GM23338 (cell line): ENCODE measurements around the gene PDCD10. TPM values are rescaled to one million over a fixed set of nuclear protein-coding genes. Genes with fewer than 3 reads are reported as not detected.

ENCODE experiments used
- ATAC-seq: fragments of 200-7000 bp; cut with Tn5 transposase; 3 replicates; pipeline ENCODE4 v1.9.1; 2020
- DNase-seq: peaks from one replicate; pipeline ENCODE4 v3.0.0-alpha.2; 2015; ENCODE audit warnings: low spot score
- H2AFZ ChIP-seq: fragments of 200-600 bp; sonication (generic); 2 replicates; pipeline ENCODE4 v1.8.0; 2016; ENCODE audit warnings: antibody characterized with exemption, mild to moderate bottlenecking, moderate library complexity
- H3F3A ChIP-seq: fragments of 200-600 bp; sonication (generic); replicated peaks from 2 replicates; pipeline ENCODE4 v1.8.0; 2017; ENCODE audit warnings: antibody characterized with exemption, mixed run types, low read depth
- H3K27ac ChIP-seq: fragments of 200-600 bp; sonication (generic); 2 replicates; pipeline ENCODE4 v1.6.1; 2016; ENCODE audit warnings: low read depth
- H3K27me3 ChIP-seq: fragments of 200-600 bp; sonication (generic); 2 replicates; pipeline ENCODE4 v1.8.0; 2016; ENCODE audit warnings: mild to moderate bottlenecking, mixed run types, moderate library complexity; ENCODE audit not compliant: insufficient read depth
- H3K36me3 ChIP-seq: fragments of 200-600 bp; sonication (generic); 2 replicates; pipeline ENCODE4 v1.8.0; 2016; ENCODE audit warnings: mild to moderate bottlenecking; ENCODE audit not compliant: insufficient read depth
- H3K4me1 ChIP-seq: fragments of 200-600 bp; sonication (generic); 2 replicates; pipeline ENCODE4 v1.8.0; 2016; ENCODE audit warnings: mild to moderate bottlenecking, moderate library complexity; ENCODE audit not compliant: insufficient read depth
- H3K4me2 ChIP-seq: fragments of 200-600 bp; sonication (generic); 2 replicates; pipeline ENCODE4 v1.7.1; 2017; ENCODE audit warnings: mixed run types
- H3K4me3 ChIP-seq: fragments of 200-600 bp; sonication (generic); 2 replicates; pipeline ENCODE4 v1.6.1; 2016; ENCODE audit warnings: mixed run types
- H3K79me2 ChIP-seq: fragments of 200-600 bp; sonication (generic); replicated peaks from 2 replicates; pipeline ENCODE4 v1.8.0; 2017; ENCODE audit warnings: mild to moderate bottlenecking; ENCODE audit not compliant: insufficient read depth
- H3K9me2 ChIP-seq: fragments of 200-600 bp; sonication (generic); 2 replicates; pipeline ENCODE4 v1.8.0; 2017; ENCODE audit not compliant: insufficient read depth
- H4K20me1 ChIP-seq: fragments of 200-600 bp; sonication (generic); replicated peaks from 2 replicates; pipeline ENCODE4 v1.8.0; 2017; ENCODE audit warnings: mild to moderate bottlenecking; ENCODE audit not compliant: insufficient read depth
- H3K27ac Mint-ChIP-seq: 2 replicates; pipeline ENCODE4 v1.8.0; 2020; ENCODE audit warnings: inconsistent platforms, mild to moderate bottlenecking, moderate library complexity, mixed read lengths
- H3K27me3 Mint-ChIP-seq: 3 replicates; pipeline ENCODE4 v1.8.0; 2022; ENCODE audit warnings: low read depth, mild to moderate bottlenecking, moderate library complexity, mixed read lengths, inconsistent platforms; ENCODE audit not compliant: insufficient read depth, poor library complexity
- H3K36me3 Mint-ChIP-seq: 3 replicates; pipeline ENCODE4 v1.8.0; 2021; ENCODE audit warnings: low read depth, mild to moderate bottlenecking, inconsistent platforms, moderate library complexity, mixed read lengths
- H3K4me1 Mint-ChIP-seq: 3 replicates; pipeline ENCODE4 v1.8.0; 2020; ENCODE audit warnings: mild to moderate bottlenecking, inconsistent platforms, mixed read lengths
- H3K4me3 Mint-ChIP-seq: 3 replicates; pipeline ENCODE4 v1.8.0; 2021; ENCODE audit warnings: moderate library complexity, mild to moderate bottlenecking, inconsistent platforms, mixed read lengths
- H3K9me3 Mint-ChIP-seq: 3 replicates; pipeline ENCODE4 v1.8.0; 2020; ENCODE audit warnings: moderate library complexity, mild to moderate bottlenecking, inconsistent platforms, mixed read lengths
- CREB1 ChIP-seq: fragments of 250-450 bp; sonication (Bioruptor Pico); IDR thresholded peaks from 2 replicates; pipeline ENCODE4 v1.5.0; 2020; ENCODE audit warnings: low read depth, mild to moderate bottlenecking, moderate library complexity
- CTCF ChIP-seq, 2 experiments: fragments of 200-600 bp in 1 of 2; sonication (generic) in 1 of 2; conservative IDR thresholded peaks; 2 replicates each; pipeline versions ENCODE4 v1.5.1 to v1.6.1; 2016 to 2017; ENCODE audit warnings: antibody characterized with exemption in 2 of 2, low read depth in 2 of 2, mild to moderate bottlenecking in 2 of 2, moderate library complexity in 1 of 2
- EZH2 ChIP-seq: fragments of 200-600 bp; sonication (generic); IDR thresholded peaks from one replicate; pipeline ENCODE4 v1.8.0; 2017; ENCODE audit warnings: antibody characterized with exemption, mild to moderate bottlenecking, low read depth; ENCODE audit not compliant: unreplicated experiment
- EZH2phosphoT487 ChIP-seq: fragments of 200-600 bp; sonication (generic); IDR thresholded peaks from one replicate; pipeline ENCODE4 v1.8.1; 2018; ENCODE audit warnings: antibody characterized with exemption; ENCODE audit not compliant: unreplicated experiment
- JUNB ChIP-seq: IDR thresholded peaks from one replicate; pipeline ENCODE4 v1.6.1; 2016; ENCODE audit warnings: antibody characterized with exemption; ENCODE audit not compliant: unreplicated experiment
- NANOG ChIP-seq: IDR thresholded peaks from 2 replicates; pipeline ENCODE4 v1.6.1; 2016; ENCODE audit warnings: antibody characterized with exemption, borderline replicate concordance
- POLR2AphosphoS5 ChIP-seq: IDR thresholded peaks from 2 replicates; pipeline ENCODE4 v1.6.1; 2016; ENCODE audit warnings: antibody characterized with exemption, low read depth
- STAT1 ChIP-seq: IDR thresholded peaks from one replicate; pipeline ENCODE4 v1.6.1; 2016; ENCODE audit warnings: antibody characterized with exemption; ENCODE audit not compliant: unreplicated experiment
- ZNF114 ChIP-seq: fragments of 250-450 bp; sonication (Bioruptor Pico); IDR thresholded peaks from 2 replicates; pipeline ENCODE4 v1.5.0; 2020; ENCODE audit warnings: mild to moderate bottlenecking, moderate library complexity
- ZNF331 ChIP-seq: fragments of 250-450 bp; sonication (Bioruptor Pico); IDR thresholded peaks from 2 replicates; pipeline ENCODE4 v1.5.0; 2020; ENCODE audit warnings: low read depth, mild to moderate bottlenecking, moderate library complexity
- polyA plus RNA-seq: library from polyadenylated mRNA; unstranded; fragments of >200 nt; fragmentation: Nextera tagmentation; extraction: Ambion mirVana; gene quantifications from 2 replicates; pipeline ENCODE4 v1.2.1, GENCODE V29; 2016
- total RNA-seq: library from RNA; depleted of rRNA; stranded (reverse); fragments of >200 nt; shearing (Covaris generic); gene quantifications from 2 replicates; pipeline ENCODE4 v1.2.3, GENCODE V29; 2014
- TF ChIP-seq, protein P1 (sequence below): IDR thresholded peaks from one replicate; pipeline ENCODE4 v1.6.1; 2018; ENCODE audit warnings: antibody characterized with exemption; ENCODE audit not compliant: unreplicated experiment
- TF ChIP-seq, protein P2 (sequence below): IDR thresholded peaks from 2 replicates; pipeline ENCODE4 v1.6.1; 2016; ENCODE audit warnings: antibody characterized with exemption
- TF ChIP-seq, protein P3 (sequence below): fragments of 250-450 bp; sonication (Bioruptor Pico); IDR thresholded peaks from 2 replicates; pipeline ENCODE4 v1.5.0; 2020; ENCODE audit warnings: mild to moderate bottlenecking, moderate library complexity

Gene PDCD10
- total and polyA plus RNA-seq, 2 experiments from 2014 or later: 95.2 to 125 TPM

DNA sequence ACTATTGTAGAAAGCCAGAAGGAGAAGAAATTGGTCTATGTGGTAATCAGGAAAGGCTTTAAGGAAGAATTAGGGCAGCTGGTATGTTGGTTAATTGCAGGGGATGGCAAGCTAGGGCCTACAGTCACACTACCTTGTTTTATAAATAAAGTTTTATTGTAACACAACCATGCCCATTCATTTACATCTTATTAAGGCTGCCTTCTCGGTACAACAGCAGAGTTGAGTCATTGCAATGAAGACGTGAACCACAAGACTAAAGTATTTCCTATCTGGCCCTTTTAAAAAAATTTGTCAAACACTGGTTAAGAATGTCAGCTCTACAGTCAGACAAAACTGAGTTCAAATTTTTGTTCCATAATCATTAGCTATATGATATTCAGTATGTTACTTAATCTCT is 9.1 kb upstream of the PDCD10 start:
- DNase-seq (no peak), ATAC-seq (no peak)
- Mint-ChIP-seq H3K4me3 (no peak overlapping the region), H3K27ac (no peak overlapping the region), H3K36me3 (no peaks in the 10 kb centered on the region), H3K27me3 (no peaks in the 10 kb centered on the region), H3K4me1 (peaks cover 4% of the 10 kb centered on the region; the same call in 2 of the 3 replicates), H3K9me3 (no peaks in the 10 kb centered on the region)
- Histone ChIP-seq H3K9me2 (no peaks in the 10 kb centered on the region), H3K4me3 (no peak overlapping the region), H2AFZ (no peak overlapping the region), H3K79me2 (peaks cover 36% of the 10 kb centered on the region; the same call in 1 of the 2 replicates), H3K4me1 (no peaks in the 10 kb centered on the region), H3K4me2 (no peak overlapping the region), H3K27me3 (no peaks in the 10 kb centered on the region), H3K36me3 (no peaks in the 10 kb centered on the region), H3K27ac (no peak overlapping the region), H4K20me1 (no peaks in the 10 kb centered on the region), H3F3A (no peaks in the 10 kb centered on the region)
- no peak for TF ChIP-seq POLR2AphosphoS5
- TF ChIP-seq ZNF114 (CRISPR knock-in tag): no peak
- no peak for TF ChIP-seq EZH2
- no peak for TF ChIP-seq NANOG
- TF ChIP-seq, protein P1, sequence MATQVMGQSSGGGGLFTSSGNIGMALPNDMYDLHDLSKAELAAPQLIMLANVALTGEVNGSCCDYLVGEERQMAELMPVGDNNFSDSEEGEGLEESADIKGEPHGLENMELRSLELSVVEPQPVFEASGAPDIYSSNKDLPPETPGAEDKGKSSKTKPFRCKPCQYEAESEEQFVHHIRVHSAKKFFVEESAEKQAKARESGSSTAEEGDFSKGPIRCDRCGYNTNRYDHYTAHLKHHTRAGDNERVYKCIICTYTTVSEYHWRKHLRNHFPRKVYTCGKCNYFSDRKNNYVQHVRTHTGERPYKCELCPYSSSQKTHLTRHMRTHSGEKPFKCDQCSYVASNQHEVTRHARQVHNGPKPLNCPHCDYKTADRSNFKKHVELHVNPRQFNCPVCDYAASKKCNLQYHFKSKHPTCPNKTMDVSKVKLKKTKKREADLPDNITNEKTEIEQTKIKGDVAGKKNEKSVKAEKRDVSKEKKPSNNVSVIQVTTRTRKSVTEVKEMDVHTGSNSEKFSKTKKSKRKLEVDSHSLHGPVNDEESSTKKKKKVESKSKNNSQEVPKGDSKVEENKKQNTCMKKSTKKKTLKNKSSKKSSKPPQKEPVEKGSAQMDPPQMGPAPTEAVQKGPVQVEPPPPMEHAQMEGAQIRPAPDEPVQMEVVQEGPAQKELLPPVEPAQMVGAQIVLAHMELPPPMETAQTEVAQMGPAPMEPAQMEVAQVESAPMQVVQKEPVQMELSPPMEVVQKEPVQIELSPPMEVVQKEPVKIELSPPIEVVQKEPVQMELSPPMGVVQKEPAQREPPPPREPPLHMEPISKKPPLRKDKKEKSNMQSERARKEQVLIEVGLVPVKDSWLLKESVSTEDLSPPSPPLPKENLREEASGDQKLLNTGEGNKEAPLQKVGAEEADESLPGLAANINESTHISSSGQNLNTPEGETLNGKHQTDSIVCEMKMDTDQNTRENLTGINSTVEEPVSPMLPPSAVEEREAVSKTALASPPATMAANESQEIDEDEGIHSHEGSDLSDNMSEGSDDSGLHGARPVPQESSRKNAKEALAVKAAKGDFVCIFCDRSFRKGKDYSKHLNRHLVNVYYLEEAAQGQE: no peak
- TF ChIP-seq, protein P2, sequence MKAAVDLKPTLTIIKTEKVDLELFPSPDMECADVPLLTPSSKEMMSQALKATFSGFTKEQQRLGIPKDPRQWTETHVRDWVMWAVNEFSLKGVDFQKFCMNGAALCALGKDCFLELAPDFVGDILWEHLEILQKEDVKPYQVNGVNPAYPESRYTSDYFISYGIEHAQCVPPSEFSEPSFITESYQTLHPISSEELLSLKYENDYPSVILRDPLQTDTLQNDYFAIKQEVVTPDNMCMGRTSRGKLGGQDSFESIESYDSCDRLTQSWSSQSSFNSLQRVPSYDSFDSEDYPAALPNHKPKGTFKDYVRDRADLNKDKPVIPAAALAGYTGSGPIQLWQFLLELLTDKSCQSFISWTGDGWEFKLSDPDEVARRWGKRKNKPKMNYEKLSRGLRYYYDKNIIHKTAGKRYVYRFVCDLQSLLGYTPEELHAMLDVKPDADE: no peak
- TF ChIP-seq, protein P3, sequence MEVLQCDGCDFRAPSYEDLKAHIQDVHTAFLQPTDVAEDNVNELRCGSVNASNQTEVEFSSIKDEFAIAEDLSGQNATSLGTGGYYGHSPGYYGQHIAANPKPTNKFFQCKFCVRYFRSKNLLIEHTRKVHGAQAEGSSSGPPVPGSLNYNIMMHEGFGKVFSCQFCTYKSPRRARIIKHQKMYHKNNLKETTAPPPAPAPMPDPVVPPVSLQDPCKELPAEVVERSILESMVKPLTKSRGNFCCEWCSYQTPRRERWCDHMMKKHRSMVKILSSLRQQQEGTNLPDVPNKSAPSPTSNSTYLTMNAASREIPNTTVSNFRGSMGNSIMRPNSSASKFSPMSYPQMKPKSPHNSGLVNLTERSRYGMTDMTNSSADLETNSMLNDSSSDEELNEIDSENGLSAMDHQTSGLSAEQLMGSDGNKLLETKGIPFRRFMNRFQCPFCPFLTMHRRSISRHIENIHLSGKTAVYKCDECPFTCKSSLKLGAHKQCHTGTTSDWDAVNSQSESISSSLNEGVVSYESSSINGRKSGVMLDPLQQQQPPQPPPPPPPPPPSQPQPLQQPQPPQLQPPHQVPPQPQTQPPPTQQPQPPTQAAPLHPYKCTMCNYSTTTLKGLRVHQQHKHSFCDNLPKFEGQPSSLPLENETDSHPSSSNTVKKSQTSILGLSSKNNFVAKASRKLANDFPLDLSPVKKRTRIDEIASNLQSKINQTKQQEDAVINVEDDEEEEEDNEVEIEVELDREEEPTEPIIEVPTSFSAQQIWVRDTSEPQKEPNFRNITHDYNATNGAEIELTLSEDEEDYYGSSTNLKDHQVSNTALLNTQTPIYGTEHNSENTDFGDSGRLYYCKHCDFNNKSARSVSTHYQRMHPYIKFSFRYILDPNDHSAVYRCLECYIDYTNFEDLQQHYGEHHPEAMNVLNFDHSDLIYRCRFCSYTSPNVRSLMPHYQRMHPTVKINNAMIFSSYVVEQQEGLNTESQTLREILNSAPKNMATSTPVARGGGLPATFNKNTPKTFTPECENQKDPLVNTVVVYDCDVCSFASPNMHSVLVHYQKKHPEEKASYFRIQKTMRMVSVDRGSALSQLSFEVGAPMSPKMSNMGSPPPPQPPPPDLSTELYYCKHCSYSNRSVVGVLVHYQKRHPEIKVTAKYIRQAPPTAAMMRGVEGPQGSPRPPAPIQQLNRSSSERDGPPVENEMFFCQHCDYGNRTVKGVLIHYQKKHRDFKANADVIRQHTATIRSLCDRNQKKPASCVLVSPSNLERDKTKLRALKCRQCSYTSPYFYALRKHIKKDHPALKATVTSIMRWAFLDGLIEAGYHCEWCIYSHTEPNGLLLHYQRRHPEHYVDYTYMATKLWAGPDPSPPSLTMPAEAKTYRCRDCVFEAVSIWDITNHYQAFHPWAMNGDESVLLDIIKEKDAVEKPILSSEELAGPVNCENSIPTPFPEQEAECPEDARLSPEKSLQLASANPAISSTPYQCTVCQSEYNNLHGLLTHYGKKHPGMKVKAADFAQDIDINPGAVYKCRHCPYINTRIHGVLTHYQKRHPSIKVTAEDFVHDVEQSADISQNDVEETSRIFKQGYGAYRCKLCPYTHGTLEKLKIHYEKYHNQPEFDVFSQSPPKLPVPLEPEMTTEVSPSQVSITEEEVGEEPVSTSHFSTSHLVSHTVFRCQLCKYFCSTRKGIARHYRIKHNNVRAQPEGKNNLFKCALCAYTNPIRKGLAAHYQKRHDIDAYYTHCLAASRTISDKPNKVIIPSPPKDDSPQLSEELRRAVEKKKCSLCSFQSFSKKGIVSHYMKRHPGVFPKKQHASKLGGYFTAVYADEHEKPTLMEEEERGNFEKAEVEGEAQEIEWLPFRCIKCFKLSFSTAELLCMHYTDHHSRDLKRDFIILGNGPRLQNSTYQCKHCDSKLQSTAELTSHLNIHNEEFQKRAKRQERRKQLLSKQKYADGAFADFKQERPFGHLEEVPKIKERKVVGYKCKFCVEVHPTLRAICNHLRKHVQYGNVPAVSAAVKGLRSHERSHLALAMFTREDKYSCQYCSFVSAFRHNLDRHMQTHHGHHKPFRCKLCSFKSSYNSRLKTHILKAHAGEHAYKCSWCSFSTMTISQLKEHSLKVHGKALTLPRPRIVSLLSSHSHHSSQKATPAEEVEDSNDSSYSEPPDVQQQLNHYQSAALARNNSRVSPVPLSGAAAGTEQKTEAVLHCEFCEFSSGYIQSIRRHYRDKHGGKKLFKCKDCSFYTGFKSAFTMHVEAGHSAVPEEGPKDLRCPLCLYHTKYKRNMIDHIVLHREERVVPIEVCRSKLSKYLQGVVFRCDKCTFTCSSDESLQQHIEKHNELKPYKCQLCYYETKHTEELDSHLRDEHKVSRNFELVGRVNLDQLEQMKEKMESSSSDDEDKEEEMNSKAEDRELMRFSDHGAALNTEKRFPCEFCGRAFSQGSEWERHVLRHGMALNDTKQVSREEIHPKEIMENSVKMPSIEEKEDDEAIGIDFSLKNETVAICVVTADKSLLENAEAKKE (CRISPR knock-in tag): no peak
- no peak for TF ChIP-seq EZH2phosphoT487
- no peak for TF ChIP-seq STAT1
- no peak for TF ChIP-seq ZNF331 (CRISPR knock-in tag)
- no peak for TF ChIP-seq CTCF (conservative IDR thresholded peaks at IDR 0.05; ENCODE audit: low read depth in 2 of 2)
- no peak for TF ChIP-seq JUNB
- no peak for TF ChIP-seq CREB1 (CRISPR knock-in tag)
